ENCODE measurements around the gene THSD4. TPM values are rescaled to one million over a fixed set of nuclear protein-coding genes. Genes with fewer than 3 reads are reported as not detected.

THSD4 gene
- total and polyA plus RNA-seq, 2 of the 4 experiments (the other 2 are of a cell fraction): 25.5 to 31.1 TPM

DNA sequence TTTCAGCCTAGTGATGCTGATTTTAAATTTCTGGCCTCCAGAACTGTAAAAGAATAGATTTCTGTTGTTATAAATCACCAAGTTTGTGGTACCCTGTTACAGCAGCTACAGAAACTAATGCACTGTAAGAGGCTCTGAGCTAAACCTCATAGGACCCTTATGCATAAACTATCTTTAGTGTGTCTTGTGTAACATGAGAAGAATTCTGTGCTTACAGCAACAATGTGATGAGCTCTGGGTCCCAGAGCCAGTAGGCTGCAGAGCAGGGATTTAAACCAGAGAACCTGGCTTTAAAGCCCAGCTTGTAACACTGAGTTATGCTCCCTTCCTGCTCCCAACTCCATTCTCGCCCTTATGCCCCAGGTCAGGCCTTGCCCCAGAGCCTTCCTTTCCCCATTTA lies 113.1 kb downstream of the THSD4 start:
- H3K9me3 ChIP-seq (ENCODE audit: control insufficient read depth, insufficient read depth, low read length): peaks cover 3% of the 10 kb centered on the region; the same call in 1 of the 2 replicates
- no peak overlapping the region; the same call in 1 of the 2 replicates for H3K23ac ChIP-seq (ENCODE audit: low read depth, low read length)
- H2AFZ ChIP-seq (replicated peaks; ENCODE audit: low read length, poor library complexity): no peak overlapping the region
- no peak overlapping the region for H4K91ac ChIP-seq (ENCODE audit: insufficient read depth, low read depth, low read length)
- H4K8ac ChIP-seq (ENCODE audit: low read depth in 2 of 2, low read length in 2 of 2): peak overlapping the region in 1 of 2 experiments; percentile 54; a peak in 1 of 4 replicates
- 80% methylated on average over 1 of the region's 1 CpG; no CpG with 5 or more reads in 1 of the 2 experiments for WGBS, 2 experiments (ENCODE audit: extremely low coverage in 2 of 2, insufficient read length in 1 of 2)
- CTCF ChIA-PET: interaction anchor here (0.6 kb wide), 1 partner anchor 30 kb away, joined by 3 read pairs; no protein-coding TSS in a partner anchor
- H2BK5ac ChIP-seq (ENCODE audit: low read depth, low read length, poor library complexity, severe bottlenecking): no peak overlapping the region
- in situ Hi-C loops (cut with MboI; ENCODE audit: low sequenced_read_pairs) (no loop called here), intact Hi-C loops (cut with micrococcal nuclease) (loop anchor here (5.0 kb wide), 1 partner anchor 251 kb away; no protein-coding TSS in a partner anchor), dilution Hi-C loops (cut with HindIII; ENCODE audit: low sequenced_read_pairs, unreplicated experiment) (no loop called here)
- H3K4me2 ChIP-seq (ENCODE audit: low read depth, low read length): no peak overlapping the region; the same call in 1 of the 2 replicates
- no peak overlapping the region for H2AK5ac ChIP-seq (ENCODE audit: low read depth, low read length)
- H3K56ac ChIP-seq (ENCODE audit: extremely low read depth, insufficient read depth, low read length): no peak overlapping the region
- no peak overlapping the region for H3K4me3 ChIP-seq (ENCODE audit: insufficient read depth, low read depth, low read length)
- H3K4ac ChIP-seq (ENCODE audit: low read depth, low read length): peak overlapping the region; percentile 47
- peaks cover 8 to 16% of the 10 kb centered on the region in 2 experiments; a peak in 3 of 4 replicates for H3K79me1 ChIP-seq (ENCODE audit: low read depth in 1 of 2, low read length in 2 of 2)
- no peaks in the 10 kb centered on the region for H3K27me3 ChIP-seq (ENCODE audit: control insufficient read depth, insufficient read depth, low read length)
- ATAC-seq (ENCODE audit: low read depth) (peak; percentile 92), DNase-seq (peak; percentile 70)
- peaks cover 16% of the 10 kb centered on the region for H3K36me3 ChIP-seq (ENCODE audit: control insufficient read depth, insufficient read depth, low read length)
- 0 out of 2 replicates have a peak overlapping the region, but pooled peaks have one; percentile 6 for H4K5ac ChIP-seq (ENCODE audit: low read depth, low read length)
- peak overlapping the region; percentile 48; the same call in 1 of the 2 replicates for H2BK120ac ChIP-seq (ENCODE audit: low read depth, low read length)
- H3K18ac ChIP-seq (ENCODE audit: low read depth, low read length): peak overlapping the region; percentile 38
- H3K9me1 ChIP-seq (ENCODE audit: insufficient read depth, low read length): peaks cover 8% of the 10 kb centered on the region; the same call in 1 of the 2 replicates
- peak overlapping the region; percentile 41; the same call in 1 of the 2 replicates for H3K14ac ChIP-seq (replicated peaks; ENCODE audit: low read depth, low read length)
- no peaks in the 10 kb centered on the region for H4K20me1 ChIP-seq (ENCODE audit: insufficient read depth, low read length)
- peak overlapping the region; percentile 15; the same call in 1 of the 2 replicates for H3K27ac ChIP-seq (ENCODE audit: insufficient read depth, low read length)
- no TSS peak for BruUV-seq (replicated peaks)
- no peak overlapping the region for H2BK20ac ChIP-seq (ENCODE audit: low read depth, low read length)
- peaks cover 18% of the 10 kb centered on the region for H3K4me1 ChIP-seq (ENCODE audit: control insufficient read depth, insufficient read depth, low read length)
- POLR2A ChIA-PET (ENCODE audit: unreplicated experiment): no interaction called here
- no peak overlapping the region for H2AK9ac ChIP-seq (replicated peaks; ENCODE audit: low read depth, low read length, poor library complexity)
- H2BK15ac ChIP-seq (ENCODE audit: low read depth, low read length): no peak overlapping the region
- TF ChIP-seq, protein P1, sequence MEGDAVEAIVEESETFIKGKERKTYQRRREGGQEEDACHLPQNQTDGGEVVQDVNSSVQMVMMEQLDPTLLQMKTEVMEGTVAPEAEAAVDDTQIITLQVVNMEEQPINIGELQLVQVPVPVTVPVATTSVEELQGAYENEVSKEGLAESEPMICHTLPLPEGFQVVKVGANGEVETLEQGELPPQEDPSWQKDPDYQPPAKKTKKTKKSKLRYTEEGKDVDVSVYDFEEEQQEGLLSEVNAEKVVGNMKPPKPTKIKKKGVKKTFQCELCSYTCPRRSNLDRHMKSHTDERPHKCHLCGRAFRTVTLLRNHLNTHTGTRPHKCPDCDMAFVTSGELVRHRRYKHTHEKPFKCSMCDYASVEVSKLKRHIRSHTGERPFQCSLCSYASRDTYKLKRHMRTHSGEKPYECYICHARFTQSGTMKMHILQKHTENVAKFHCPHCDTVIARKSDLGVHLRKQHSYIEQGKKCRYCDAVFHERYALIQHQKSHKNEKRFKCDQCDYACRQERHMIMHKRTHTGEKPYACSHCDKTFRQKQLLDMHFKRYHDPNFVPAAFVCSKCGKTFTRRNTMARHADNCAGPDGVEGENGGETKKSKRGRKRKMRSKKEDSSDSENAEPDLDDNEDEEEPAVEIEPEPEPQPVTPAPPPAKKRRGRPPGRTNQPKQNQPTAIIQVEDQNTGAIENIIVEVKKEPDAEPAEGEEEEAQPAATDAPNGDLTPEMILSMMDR (conservative IDR thresholded peaks at IDR 0.05; ENCODE audit: low read depth, low read length): no peak
- TF ChIP-seq MAFK (IDR thresholded peaks at IDR 0.05; ENCODE audit: low read depth, low read length) (no peak), CEBPB (IDR thresholded peaks at IDR 0.05; ENCODE audit: low read depth, low read length) (0 out of 2 replicates have a peak, but pooled peaks have one; percentile 32)
- H3K9ac ChIP-seq (ENCODE audit: low read depth, low read length): no peak overlapping the region

Data from IMR-90 (cell line).